Brain pericyte (primary cell): ENCODE measurements around the gene PLS3.
"Not testable (repeated sequence)": the region's sequence is repeated elsewhere in the genome, so short reads cannot be mapped to it uniquely, and the experiment has no call there.

Experiments
- DNase-seq: peaks from one replicate; pipeline ENCODE4 v3.0.0-alpha.2; 2012; ENCODE audit warnings: low read depth, low spot score

Gene PLS3

DNA sequence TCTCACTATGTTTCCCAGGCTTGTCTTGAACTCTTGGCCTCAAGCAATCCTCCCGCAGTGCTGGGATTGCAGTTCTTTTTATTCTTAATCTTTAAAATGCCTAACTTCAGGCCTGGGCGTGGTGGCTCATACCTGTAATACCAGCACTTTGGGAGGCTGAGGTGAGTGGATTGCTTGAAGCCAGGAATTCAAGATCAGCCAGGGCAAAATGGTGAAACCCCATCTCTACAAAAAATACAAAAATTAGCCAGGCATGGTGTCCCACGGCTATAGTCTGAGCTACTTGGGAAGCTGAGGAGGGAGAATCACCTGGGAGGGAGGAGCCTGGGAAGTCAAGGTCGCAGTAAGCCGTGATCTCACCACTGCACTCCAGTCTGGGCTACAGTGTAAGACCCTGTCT, 45.9 kb downstream of the PLS3 start:
- no peak for DNase-seq

DNA sequence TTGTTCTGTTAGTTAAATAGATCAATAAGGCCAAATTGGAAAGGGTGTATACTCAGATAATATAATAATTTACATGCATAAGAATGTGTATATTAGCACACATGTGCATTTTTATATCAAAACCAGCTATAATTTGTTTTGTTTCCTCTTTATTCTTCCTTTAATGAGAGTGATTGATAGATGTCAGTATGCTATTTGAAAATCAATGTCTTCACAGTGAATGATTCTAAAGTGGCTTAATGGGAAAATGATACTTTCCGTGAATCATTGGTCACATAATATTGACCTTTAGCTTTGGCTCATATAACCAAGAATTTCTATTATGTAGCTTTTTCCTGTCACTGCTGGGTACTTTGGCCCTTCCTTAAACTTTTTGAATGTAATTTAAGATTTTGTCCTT, 48.6 kb downstream of the PLS3 start:
- no peak for DNase-seq

GRCh38 chrX:115616943-115617563, 56.1 kb downstream of the PLS3 start:
- DNase-seq: no peak

- no peak for DNase-seq
Measured at GRCh38 chrX:115622534-115622933, 61.6 kb downstream of the PLS3 start.

DNA sequence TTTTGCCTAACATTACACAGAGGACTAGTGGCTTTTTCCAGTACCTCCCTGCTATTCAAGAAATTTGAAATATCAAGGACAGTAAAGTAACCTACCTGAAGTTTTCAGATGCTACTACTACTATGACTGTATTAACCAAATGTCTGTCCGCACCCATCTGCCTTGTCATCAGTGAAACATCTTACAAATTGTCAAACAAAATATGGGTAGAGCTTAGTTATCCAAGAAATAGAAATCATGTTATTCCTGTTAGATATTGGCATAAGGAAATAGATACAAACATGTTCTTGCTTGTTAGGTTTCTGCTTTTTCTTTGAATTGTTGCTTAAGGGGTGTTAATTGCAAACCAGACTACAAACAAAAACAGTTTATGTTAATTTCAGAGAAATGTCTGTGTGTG, 63.9 kb downstream of the PLS3 start:
- no peak for DNase-seq

DNA sequence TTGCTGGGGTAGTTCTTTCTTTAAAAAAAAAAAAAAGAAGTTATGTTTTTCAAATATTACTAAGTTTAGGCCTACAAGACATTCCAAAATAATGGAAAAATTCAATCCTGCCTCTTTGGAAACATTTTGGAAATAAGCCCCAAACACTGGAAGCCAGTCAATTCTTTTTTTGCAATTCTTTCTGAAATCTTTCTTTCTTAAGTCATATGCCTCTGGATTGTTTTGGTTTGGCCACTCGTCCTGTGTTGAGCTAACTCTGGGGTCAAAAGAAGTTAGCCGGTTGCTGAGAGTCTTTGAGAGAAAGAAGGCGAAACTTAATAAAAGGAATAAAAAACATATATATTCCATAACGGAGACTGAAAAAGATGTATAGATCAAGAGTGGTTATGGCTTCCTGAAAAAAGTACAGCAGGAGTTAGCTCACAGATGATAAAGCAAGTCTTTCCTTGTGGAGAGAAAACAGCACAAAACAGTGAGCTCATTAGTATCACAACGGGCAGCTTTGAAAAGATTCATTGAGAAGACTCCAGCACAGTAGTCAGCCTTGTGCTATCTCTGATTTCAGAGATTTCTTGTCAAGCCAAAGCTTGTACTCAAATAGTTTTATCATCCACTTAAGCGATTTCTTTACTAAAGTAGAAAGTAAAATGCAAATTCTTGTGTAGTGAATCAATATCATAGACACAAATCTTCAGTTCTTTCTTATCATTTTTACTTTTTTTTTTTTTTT, 64.8 kb downstream of the PLS3 start:
- DNase-seq: no peak

GRCh38 chrX:115630204-115630603, 69.2 kb downstream of the PLS3 start:
- no peak for DNase-seq

DNA sequence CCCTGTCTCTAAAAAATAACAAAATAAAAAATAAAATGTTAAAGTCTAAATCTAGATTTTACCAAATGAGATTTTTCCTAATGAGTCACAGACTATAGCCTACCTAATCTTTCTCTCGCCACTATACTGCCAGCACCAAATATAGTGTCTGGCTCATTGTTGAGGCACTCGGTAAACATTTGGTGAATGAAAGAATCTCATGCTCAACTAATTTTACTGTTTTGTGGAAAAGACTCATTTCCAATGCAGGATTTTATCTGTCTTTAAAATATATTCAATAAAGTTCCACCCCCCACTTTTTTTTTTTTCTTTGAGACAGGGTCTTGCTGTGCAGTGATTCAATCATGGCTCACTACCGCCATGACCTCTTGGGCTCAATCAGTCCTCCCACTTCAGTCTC, 71.5 kb downstream of the PLS3 start:
- DNase-seq: no peak

- not testable (repeated sequence) for DNase-seq
Measured at GRCh38 chrX:115633397-115633796, 72.4 kb downstream of the PLS3 start.

DNA sequence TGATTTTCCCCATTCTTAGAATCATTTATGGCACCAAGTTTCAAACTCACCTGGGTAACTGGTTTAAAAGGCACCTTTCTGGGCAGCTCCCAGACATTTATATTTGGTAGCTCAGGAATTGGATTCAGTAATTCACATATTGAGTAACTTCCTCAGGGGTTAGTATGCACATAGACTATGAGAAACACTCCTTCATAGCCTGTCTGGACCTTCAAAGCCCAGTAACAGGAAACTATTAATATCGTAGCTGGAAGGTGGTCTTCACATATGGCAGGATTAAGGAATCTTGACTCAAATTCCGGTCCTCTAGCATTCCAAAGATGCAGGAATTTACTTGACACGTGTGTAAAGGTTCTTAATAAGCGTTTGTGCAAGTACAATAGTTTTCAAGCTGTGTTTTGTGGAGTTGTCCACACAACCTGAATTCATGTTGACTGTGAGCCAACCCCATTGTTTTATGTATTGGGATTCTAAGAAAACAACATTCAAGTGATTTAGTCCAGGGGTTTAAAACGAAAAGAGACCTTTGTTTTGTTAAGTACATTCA, 78.4 kb downstream of the PLS3 start:
- no peak for DNase-seq

DNA sequence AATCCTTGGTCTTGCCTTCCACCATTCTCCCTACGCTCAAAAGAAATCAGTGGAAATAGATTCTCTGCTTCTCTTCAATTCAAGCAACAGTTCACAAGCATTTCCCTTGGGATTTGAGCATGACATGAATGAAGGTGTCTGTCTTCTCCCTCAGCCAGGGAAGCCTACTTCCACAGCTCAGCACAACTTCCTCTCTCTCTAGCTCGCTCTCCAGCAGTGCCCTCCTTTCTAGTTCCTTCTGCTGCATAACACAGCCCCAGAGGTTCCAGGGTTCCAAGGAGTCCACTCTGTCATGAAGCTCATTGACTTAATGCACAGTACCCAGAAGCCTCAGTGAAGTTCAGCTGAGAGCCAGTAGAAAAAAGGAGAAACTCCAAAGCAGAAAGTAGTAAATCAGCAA, 81.3 kb downstream of the PLS3 start:
- no peak for DNase-seq

- DNase-seq: peak; percentile 71
Measured at GRCh38 chrX:115642895-115643530, 82.0 kb downstream of the PLS3 start.

GRCh38 chrX:115644397-115644796, 83.4 kb downstream of the PLS3 start:
- DNase-seq: not testable (repeated sequence)

GRCh38 chrX:115649461-115650063, 88.6 kb downstream of the PLS3 start:
- DNase-seq: no peak

- no peak for DNase-seq
Measured at GRCh38 chrX:115650449-115650848, 89.5 kb downstream of the PLS3 start.

- DNase-seq: no peak
Measured at GRCh38 chrX:115650916-115651315, 89.9 kb downstream of the PLS3 start.

- DNase-seq: no peak
Measured at GRCh38 chrX:115652221-115652620, 91.2 kb downstream of the PLS3 start.

- DNase-seq: no peak
Measured at GRCh38 chrX:115665122-115665521, 104.1 kb downstream of the PLS3 start.

DNA sequence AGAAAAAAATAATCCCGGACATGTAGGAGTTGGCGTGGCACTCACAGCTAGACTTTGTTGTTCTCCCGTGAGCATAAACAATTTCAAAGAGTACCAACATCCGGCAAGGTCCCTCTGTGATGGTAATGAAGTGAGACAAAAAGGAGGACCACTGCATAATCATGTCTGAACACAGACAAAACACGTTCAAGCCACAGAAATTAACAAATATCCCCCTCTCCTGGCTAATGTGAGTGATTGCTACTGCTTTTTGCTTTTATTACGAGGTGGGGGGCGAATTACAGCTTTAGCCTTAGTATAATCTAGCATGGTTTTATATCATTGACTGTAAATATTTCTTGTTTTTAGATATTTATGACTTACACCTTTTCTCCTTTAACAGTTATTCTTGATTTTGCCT, 118.5 kb downstream of the PLS3 start:
- DNase-seq: peak; percentile 4

GRCh38 chrX:115687595-115687994, 126.6 kb downstream of the PLS3 start:
- no peak for DNase-seq

- no peak for DNase-seq
Measured at GRCh38 chrX:115689931-115690330, 129.0 kb downstream of the PLS3 start.

GRCh38 chrX:115690511-115691216, 129.7 kb downstream of the PLS3 start:
- DNase-seq: peak; percentile 40
